ENCODE measurements around the gene CROCC2. TPM values are rescaled to one million over a fixed set of nuclear protein-coding genes. Genes with fewer than 3 reads are reported as not detected.
"Not testable (repeated sequence)": the region's sequence is repeated elsewhere in the genome, so short reads cannot be mapped to it uniquely, and the experiment has no call there.

The CROCC2 gene
- total RNA-seq, 1 donor from 2014 or later, result not detected

DNA sequence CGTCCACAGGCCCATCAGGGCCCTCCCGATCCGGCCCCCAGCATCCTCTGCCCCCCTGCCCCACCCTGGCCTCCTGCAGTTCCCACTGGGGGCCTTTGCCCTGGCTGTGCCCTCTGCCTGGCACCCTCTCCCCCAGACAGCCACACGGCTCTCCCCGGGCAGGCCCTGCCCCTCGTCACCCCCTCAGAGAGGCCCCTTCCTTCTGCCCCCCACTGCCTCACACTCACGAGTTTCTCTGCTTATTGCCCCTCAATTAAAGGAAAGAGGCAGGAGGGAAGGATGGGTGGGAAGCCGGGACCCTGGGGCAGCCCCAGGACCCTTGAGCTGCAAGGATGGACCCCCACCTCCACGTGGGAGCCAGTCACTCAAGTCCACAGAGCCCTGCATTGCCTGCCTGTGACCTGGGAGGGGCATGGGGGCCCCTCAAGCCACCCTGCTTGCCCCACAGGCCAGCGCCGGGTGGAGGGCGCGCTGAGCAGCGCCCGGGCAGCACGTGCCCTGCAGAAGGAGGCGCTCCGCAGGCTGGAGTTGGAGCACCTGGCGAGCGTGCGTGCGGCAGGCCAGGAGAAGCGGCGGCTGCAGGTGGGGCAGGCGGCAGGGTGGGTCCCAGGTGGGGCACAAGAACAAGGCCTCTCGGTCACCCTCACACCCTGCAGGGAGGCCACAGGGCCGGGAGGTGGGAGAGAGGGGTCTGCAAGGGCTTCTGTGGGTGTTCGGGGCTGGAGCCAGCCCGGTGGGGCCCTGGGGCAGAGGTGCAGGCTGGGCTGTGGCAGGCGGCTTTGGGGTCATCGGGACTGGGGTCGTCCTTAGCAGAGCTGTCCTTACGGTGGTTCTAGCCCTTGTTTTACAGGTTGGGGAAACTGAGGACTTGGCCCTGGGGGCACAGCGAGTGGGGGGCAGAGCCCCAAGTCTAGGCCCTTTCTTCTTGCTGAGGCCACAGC is 61.8 kb downstream of the CROCC2 start:
- no peak for DNase-seq (ENCODE audit: missing footprints)
- no peak for ATAC-seq
- intact Hi-C loops (cut with DNase I), result no loop called here

DNA sequence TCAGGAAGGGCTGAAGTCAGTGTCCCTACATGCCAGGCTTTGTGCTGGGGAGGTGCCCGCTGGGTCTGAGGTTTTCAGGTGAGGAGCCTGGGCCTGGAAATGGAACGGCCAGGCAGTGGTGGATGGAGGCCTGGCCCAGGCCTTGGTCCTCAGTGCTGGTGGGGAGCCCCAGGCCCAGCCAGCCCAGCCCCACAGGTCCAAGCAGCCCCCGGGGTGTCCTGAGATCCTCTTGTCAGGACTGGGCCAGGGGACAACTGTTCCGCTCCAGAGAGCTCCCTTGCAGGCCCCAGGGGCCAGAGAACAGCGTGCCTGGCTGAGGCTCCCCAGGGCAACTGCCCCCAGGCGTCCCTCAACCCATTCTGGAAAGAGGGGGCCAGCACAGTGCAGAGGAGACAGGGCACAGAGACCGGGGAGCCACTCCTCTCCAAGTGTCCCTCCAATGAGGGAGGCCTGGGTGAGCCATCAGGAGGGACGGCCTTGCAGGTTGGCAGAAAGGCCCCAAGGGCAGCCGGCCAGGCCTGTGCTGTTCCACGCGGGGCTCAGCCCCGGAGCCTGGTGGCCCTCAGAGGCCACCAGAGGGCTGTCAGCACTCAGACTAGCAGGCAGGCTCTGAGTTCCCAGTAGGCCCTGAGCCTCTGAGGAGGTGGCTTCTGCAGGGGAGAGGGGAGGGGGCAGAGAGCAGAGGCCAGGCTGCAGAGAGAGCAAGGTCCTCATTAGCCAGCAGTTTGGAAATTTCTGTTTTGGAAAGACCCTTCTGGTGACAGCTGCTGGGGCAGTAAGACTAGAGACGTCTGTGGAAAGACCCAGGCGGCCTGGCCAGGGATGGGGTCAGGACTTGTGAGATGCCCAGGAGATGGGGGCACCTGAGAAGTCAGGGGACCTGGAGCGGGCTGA is 62.8 kb downstream of the CROCC2 start:
- DNase-seq (ENCODE audit: missing footprints), result peak; percentile 75
- ATAC-seq, result peak; percentile 78
- intact Hi-C loops (cut with DNase I), result no loop called here

DNA sequence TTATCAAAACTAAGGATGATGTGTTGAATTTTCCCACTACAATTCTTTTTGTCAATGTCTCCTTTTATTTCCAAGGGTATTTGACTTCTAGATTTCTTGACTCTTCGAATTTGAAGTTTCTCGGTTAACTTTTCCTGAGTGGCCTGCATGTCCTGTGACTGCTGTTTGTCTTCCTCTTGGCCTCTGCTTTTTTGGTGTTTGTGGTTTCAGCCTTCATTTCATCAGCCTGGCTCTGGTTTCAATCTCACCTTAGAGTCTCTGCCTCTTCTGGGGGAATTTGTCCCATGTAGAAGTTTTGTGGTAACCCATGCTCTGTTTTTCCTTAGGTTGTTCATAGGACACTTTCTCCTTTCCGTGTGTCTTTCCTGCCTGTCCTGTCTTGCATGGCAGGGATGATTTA is 64.0 kb downstream of the CROCC2 start:
- intact Hi-C loops (cut with DNase I), result no loop called here
- no peak for ATAC-seq
- no peak for DNase-seq (ENCODE audit: missing footprints)

DNA sequence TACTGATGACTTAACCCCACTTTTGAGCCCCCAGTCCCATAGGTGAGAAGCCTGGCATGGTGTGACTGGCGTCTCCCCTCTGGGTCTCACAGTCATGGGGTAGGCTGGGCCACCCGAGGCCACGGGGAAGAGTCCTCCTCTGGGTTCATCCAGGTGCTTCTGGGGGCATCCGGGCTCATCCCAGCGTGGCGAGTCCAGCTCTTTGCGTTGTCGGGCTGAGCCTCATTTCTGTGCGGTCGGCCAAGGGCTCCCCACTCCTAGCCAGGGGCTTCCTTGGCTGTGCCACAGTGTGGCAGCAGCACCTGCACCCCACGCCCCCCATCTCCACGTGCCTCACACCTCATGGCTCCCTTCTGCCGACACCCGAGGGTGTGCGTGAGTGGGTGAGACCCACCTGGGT is 64.7 kb downstream of the CROCC2 start:
- ATAC-seq, result no peak
- intact Hi-C loops (cut with DNase I), result no loop called here
- DNase-seq (ENCODE audit: missing footprints), result peak; percentile 57

DNA sequence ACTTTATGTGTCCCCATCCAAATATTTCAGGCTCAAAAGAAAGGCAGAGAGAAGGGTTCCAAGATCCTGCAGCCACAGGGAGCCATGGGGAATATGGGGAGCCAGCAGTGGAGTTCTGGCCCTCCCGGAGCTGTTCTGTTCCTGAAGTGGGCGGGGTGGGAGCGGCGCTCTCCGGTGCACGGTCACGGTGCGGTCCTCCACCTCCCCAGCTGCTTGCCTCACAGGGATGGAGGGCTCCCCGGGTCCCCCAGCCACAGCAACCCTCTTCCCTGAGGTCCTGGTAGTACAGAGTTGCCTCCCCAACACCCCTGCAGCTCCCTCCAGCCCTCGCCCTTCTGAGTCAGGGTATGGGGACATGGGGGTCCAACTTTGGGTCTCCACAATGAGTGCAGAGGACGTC is 66.1 kb downstream of the CROCC2 start:
- intact Hi-C loops (cut with DNase I), result no loop called here
- ATAC-seq (no peak), DNase-seq (ENCODE audit: missing footprints) (peak; percentile 64)

DNA sequence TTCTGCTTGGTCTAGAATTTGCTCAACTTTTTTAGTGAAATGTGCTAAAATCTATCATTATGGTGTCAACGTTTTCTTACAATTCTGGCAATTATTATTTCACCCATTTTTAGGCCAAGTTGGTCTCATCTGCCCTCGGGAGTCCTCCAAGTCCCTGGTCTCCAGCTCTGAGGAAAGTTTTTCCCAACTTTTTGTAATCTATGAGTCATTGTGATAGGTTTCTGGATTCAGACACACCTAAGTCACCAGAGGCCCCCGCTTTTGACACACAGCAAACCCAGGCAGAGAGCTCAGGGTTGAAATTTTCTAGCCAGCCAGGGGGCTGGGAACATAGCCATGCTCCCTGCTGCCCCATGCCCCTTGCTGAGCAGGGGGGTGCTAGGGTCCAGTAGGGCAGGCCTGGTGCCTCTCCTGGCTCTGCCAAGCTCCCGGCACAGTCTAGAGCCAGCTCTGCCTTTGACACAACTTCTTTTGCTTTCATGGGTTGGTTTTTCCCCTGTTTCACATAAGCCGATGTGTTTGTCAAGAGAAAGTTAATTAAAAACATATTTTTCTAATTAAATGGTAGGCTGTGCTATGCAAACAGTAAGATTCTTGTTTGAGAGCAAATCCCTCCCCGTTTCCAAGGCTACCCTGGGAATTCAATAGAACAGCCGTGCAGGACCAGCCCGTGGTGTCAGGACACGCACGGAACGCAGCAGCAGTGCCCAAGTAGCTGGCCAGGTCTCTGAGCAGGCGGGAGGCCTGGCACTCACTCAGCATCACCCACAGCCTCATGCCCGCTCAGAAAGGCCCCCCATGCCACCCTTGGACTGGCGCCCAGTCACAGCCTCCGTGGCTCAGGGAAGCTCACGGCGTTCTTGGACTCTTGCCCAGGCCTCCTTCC is 66.7 kb downstream of the CROCC2 start:
- DNase-seq (ENCODE audit: missing footprints) (peak; percentile 30), ATAC-seq (no peak)
- intact Hi-C loops (cut with DNase I), result no loop called here

DNA sequence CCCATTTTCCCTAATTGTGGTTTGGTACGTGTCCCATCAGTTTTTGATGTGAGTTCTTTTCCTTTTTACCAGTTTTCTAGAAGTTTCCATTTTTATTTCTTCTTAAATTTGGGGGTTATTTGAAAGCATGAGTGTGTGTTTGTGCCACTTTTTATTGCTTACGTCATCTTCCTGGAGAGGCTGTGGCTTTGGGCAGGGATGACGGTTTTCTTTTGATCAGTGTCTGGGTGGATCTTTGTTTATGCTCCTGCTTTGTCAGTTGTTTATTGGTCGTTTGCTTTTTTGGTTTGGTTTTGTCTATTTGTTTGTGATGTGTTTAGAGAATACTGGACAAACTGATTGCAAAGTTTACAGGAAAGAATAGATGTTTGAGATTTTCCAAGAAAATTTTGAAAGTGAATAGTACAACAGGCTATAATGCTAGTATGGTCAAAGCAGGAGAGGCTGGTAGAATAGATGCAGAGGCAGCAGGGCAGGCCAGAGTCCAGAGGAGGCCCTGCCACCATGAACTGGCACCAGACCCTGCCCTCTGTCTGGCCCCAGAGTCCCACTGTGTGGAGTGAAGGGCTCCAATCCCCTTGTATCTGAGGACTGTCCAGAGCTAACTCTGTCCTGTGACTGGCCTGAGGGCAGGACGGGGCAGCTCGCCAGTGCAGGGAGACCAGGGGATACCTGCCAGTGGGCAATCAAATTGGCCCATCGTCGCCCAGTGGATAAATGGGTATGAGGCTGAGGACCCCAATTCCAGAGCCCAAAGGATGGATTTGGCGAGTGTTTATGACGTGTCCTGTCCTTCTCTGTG is 68.8 kb downstream of the CROCC2 start:
- ATAC-seq (no peak), DNase-seq (ENCODE audit: missing footprints) (peak; percentile 27)

DNA sequence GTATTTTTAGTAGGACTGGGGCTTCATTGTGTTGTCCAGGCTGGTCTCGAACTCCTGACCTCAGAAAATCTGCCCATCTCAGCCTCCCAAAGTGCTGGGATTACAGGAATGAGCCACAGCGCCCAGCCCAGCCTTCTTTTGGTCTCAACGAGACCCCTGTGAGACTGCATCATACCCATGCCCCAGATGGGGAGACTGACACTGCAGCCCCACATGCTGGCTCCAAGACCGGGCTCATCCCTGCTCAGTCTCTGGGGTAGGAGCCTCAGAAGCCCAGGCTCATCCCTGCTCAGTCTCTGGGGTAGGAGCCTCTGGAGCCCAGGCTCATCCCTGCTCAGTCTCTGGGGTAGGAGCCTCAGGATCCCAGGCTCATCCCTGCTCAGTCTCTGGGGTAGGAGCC is 69.8 kb downstream of the CROCC2 start:
- ATAC-seq; intact Hi-C loops (cut with DNase I): not testable (repeated sequence)
- peak; percentile 53 for DNase-seq (ENCODE audit: missing footprints)

More for the DNA sequence above, 68.8 kb downstream of the CROCC2 start:
- intact Hi-C loops (cut with DNase I), result no loop called here

DNA sequence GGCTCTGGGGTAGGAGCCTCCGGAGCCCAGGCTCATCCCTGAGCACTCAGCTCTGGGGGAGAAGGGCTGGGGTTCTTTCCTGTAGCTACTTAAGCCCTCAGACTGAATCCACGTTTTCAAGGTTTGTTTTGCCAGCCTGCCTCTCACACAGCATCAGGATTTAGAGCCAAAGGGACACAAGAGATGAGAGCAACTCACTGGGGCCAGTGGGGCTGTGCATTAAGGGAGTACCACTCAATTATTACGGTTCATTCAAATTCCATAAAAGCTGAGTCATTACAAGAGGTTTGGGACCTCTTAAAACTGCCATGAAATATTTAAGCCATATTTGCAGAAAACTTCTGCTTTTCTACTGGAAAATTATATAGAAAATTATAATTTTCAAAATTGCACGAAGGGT is 75.1 kb downstream of the CROCC2 start:
- ATAC-seq (no peak), DNase-seq (ENCODE audit: missing footprints) (peak; percentile 8)
- intact Hi-C loops (cut with DNase I), result no loop called here

DNA sequence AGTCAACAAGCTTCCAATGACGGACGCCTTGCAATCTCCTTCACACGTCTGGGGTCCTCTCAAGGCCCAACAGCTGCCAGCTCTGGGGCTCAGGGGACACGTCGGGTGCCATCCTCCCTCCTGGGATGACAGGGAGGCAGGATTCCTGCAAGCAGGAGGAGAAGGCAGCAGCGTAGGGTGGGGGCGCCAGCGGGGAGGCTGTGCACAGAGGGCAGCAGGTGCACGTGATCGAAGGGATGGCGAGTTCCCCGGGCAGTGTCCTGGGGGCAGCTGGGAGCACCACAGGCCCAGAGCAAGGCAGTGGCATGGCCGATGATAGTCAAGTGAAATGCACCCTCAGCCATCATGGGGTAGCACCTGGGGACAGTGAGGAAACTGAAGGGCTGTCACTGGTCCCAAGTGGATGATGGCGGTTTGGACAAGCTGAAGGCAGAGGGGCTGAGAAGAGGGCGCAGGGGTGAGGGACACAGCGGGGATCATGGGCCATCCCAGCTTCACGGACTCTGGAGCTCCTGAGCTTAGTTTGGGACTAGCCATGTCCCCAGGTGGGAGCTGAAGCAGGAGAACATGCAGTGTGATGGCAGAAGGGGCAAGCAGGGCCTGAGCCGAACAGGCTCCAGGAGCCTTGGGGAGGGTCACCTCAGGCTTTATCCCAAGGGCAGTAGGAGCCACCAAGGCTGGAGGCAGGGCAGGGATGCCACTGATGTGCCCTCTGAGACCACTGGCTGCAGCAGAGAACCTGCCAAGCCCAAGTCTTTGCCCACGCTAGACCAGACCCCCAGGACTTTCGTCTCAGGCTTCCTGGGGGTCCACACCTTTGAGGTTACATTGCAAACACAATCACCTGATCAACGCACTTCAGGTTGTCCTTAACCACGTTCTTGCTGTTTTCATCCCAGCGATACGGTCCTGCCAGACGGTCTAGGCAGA is 76.0 kb downstream of the CROCC2 start:
- ATAC-seq (no peak), DNase-seq (ENCODE audit: missing footprints) (peak; percentile 23)
- intact Hi-C loops (cut with DNase I), result no loop called here

DNA sequence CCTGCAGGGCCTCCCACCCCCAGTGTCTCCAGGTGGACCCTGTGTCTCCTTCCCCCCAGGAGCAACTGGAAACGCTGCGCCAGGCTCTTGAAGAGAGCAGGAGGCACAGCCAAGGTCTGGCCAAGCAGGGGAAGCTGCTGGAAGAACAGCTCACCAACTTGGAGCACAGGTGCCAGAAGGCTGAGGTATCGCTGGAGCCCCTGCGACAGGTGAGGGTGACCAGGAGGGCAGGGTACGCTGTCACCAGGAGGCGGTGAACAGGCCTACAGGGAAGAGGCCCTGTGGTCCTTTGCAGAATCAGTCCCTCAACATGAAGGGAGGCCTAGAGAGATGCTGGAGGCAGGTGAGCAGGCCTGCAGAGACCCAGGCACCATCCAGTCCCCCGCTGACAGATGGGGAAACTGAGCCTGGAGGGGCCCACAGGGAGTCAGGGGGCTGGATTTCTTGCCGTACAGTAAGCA is 76.7 kb downstream of the CROCC2 start:
- ATAC-seq (no peak), DNase-seq (ENCODE audit: missing footprints) (peak; percentile 58)
- intact Hi-C loops (cut with DNase I), result no loop called here

DNA sequence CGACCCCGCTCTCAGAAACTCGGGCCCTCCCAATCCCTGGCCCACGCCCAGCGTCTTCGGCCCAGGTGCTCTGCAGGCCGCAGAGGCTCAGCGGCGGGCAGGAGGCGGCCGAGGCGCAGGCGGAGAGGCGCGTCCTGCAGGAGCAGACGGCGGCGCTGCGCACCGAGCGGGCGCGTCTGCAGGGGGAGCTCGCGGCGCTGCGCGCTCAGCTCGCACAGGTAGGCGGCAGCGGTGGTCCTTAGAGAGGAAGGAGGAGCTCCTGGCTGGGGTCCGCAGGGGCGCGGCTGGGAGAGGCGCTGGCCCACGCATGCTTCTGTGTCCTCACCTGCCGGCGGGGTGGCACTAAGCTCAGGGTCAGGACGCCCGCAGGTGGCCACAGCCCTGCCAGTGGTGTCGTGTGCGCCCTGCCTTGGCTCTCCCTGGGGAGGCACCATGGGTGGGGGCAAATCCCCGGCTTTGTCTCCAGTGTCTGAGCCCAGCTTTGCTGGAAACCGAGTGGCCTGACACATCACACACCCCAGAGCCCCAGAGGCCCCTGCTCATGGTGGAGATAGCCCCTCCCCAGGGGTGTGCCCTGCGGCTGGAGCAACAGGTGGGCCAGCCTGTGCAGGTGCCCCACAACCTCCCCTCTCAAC is 77.3 kb downstream of the CROCC2 start:
- intact Hi-C loops (cut with DNase I), result no loop called here
- peak; percentile 57 for DNase-seq (ENCODE audit: missing footprints)
- peak; percentile 62 for ATAC-seq

DNA sequence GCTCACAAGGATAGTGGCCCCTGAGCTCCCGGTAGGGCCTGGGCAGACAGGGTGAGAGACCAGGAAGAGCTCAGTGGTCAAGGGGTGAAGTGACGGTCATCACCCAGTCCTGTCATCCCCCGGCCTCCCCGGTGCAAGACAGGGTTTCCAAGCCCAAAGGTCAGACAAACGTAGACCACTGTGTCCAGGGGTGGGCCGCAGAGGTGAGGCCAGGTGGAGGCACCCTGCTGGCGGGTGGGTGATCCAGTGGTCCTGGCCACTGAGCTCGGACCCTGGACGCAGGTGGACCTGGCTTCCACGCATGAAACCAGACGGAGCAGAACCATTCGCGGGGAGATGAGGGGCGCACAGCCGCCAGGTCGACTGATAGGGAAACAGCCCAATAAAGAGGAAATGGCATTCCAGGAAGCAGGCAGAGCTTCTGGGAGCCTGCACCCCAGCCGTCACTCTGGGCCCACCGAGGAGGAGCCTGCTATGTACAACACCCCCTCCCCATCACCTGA is 77.9 kb downstream of the CROCC2 start:
- intact Hi-C loops (cut with DNase I), result no loop called here
- DNase-seq (ENCODE audit: missing footprints), result peak; percentile 62
- ATAC-seq, result no peak

DNA sequence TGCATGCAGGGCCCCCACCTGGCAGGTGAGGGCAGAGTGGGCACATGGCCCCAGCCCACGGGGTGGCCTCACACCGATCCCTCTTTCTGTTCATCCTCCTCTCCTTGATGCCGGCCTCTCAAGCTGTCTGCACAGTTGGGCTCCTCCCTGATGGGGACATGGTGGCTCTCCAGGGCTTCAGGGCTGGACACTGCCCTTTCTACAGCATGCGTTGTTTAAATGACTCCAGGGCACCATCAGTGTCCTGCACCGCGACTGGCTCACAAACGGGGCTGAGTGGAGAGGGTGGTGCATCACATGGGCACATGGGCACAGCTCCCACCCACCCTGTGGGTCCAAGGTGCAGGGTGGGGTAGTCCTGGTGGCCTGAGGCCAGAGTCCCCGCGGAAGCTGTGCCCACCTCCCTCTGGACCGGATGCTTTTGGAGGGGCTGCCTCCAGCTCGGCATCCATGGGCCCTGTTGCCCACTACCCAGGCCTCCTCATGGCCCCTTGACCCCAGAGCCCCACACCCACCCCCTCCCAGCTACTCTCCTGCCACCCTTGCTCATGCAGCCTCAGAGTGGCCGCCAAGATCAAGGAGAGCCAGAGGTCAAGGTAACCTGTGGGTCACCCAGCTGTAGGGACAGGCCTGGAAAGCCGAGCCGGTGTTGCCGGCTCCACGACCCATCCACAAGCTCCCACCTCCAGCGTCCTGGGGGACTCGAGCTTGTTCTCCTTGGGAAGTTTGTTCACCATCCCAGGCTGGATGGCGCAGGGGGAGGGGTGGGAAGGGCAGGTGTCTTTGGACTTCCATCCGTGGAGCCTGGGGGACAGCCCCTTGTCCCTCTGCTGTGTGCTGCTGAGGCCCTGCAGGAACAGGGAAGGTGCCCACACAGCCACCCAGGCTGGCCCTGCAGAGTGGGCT is 80.0 kb downstream of the CROCC2 start:
- ATAC-seq (no peak), DNase-seq (ENCODE audit: missing footprints) (peak; percentile 53)
- intact Hi-C loops (cut with DNase I), result loop anchor here (5.0 kb wide), 1 partner anchor 134 kb away; no protein-coding TSS in a partner anchor

DNA sequence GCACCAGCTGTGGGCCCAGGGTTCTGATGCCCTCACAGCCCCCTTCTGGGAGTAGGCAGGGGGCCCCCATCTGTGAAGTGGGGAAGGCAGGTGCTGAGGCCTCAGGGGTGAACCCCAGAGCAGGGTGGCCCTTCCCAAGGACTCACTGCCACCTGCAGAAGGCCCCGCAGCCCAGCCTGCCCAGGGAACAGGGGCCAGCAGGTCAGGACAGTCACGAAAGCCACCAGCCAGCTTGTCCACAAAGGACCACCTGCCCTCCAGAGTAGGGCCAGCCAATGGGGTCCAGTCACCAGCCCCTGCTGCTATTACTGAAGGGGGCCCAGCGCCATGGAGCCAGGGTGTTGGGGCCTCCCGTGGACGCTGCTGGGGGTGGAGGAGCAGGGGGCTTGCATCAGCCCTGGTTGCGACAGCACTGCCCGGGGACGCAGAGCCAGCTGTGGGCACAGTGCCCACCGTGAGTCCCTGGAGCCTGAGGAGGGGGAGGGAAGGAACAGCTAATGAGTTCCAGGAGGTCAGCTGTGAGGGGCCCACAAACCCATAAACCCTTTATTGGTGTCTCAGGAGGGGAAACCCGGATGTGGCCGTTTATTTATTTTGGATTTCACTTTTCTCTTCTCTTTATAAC is 80.8 kb downstream of the CROCC2 start:
- peak; percentile 77 for DNase-seq (ENCODE audit: missing footprints)
- intact Hi-C loops (cut with DNase I), result loop anchor here (5.0 kb wide), 1 partner anchor 135 kb away; no protein-coding TSS in a partner anchor
- ATAC-seq, result peak; percentile 49

Data from Right ventricle myocardium inferior (tissue), 1 donor.